NCI-H1105 treated with DMSO at 0.1 percent for 48 hours (cell line): ENCODE results near the gene STING1.
"Not testable (repeated sequence)": the region's sequence is repeated elsewhere in the genome, so short reads cannot be mapped to it uniquely, and the experiment has no call there.

Experiments used
- DNase-seq: peaks from one replicate; lab custom pipeline; 2025; lab: John Stamatoyannopoulos, UW

STING1 gene

DNA sequence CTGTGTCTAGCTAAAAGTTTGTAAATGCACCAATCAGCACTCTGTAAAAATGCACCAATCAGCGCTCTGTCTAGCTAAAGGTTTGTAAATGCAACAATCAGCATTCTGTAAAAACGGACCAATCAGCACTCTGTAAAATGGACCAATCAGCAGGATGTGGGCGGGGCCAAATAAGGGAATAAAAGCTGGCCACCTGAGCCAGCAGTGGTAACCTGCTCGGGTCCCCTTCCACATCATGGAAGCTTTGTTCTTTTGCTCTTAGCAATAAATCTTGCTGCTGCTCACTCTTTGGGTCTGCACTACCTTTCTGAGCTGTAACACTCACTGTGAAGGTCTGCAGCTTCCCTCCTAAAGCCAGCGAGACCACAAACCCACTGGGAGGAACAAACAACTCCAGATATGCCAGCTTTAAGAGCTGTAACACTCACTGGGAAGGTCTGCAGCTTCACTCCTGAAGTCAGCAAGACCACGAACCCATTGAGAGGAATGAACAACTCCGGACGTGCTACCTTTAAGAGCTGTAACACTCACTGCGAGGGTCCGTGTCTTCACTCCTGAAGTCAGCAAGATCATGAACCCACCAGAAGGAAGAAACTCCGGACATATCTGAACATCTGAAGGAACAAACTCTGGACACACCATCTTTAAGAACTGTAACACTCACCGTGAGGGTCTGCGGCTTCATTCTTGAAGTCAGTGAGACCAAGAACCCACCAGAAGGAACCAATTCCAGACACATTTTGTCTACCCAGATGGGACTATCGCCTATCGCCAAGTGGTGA, 20.7 kb upstream of the STING1 start:
- DNase-seq, result not testable (repeated sequence)

DNA sequence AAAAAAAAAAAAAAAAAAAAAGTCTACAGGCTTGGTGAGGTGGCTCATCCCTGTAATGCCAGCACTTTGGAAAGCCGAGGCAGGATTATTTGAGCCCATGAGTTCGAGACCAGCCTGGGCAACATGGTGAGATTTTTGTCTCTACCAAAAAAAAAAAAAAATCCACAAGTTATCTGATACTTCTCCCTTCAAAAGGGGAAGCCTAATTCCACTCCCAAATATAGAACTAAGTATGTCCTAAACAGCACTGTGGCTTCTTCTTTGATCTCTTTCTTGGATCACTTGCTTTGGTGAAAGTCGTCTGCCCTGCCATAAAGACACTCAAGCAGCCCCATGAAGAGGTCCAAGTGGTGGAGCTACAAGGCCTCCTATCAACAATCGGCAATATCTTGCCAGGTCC, 18.8 kb upstream of the STING1 start:
- no peak for DNase-seq

DNA sequence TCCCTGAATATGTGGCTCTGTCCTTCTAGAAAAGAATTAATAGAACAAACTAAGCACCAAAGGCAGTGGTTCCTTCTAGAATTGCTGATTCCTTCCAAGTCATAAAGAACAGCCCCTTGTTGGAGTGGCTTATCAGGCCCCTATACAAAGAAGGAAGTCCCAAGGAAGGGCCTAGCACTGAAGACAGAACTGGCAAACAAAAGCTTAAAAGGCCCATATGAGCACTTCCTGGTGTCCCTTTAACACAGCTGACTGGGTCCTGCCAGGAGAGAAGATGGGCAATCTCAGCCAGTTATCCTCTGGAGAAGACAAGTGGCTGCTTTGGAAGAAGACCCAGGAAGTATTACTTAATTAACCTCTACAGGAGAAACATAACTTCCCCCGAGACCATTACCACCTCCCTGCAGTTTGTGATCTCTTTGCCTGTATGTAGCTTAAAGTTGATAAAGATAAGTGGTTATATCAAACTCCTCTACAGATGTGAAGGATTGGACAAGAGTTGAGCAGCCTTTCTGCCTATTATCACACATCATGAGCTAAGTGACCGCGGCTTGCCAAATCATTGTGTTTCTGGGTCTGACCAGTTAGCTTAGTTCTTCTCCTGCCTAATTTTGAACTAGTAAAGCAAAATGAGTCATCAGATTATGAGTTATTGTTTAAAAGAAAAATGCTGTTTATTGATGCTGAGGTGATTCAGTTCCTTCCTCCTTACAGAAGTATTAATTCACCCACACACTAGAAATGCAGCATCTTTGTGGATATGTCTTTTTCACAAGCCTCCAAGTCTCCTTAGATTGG, 13.3 kb upstream of the STING1 start:
- DNase-seq, result no peak

DNA sequence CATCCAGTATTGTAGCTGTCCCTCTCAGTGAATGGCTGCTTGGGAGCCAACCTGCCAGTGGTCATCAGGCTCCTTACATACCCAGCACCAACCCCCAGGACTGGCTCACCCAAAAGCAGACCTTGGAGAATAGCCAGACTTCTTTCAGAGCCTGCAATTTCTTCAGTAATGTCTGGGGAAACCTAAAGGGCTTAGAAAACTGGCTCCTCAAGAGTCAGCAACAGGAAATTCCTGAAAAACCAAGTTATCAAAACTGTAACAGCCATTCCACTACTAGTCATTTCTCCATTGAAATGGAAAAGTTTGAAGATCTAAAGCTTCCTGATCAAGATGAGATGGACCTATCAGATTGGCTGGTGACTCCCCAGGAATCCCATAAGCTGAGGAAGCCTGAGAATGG, 12.3 kb upstream of the STING1 start:
- DNase-seq, result no peak

DNA sequence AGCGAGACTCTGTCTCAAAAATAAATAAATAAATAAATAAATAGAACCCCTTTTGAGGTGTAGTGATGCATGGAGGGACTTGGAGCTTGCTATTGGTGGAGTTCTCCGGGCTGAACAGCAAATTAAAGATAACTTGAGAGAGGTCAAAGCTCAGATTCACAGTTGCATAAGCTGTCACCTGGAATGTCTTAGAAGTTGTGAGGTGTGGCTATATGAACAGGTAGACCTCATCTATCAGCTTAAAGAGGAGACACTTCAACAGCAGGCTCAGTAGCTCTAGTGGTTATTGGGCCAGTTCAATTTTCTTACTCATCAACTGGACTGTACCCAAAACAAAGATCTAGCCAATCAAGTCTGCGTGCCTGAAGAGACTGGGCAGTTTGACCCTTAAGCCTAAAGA, 11.7 kb upstream of the STING1 start:
- DNase-seq, result no peak

DNA sequence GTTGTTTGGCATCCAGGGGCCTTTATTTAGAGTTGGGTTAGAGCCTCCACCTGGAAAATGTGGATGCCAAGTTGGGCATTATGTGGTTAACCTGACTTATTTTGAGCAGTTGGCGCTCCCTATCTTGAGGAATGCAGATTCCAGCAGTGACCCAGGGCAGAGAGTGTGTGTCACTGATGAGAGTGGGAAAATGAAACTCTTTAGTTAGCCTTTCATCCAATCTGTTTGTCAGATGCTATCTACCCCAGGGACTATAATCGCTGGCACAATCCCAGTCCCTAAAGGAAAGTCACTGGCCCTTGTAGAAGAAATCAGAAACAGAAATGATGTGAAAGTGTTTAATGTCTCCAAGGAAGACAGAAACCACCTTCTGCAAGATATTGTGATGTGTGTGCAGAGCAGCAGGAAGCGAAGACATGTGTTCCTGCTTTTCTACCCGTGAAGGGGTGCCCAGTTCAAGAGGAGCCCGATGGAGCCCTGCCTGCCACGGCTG, 10.2 kb upstream of the STING1 start:
- no peak for DNase-seq

DNA sequence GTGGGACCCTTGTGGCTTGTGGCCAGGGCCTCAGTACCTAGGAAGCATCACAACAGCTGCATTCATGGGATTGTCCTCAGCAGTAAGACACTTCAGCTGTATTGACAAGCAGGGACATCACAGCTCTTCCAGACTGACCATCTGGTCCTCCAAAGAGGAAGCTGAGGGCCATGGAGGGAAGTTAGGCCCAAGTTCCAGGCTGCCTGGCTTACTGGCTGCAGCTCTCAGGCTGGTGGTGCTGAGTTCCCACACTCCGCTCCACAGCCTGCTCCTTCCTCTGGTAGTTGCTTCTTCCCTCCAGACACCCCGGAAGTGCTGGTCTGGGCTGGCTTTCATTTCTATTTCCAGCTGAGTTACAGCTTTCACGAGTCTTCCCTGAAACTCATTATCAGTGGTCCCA, 5.7 kb upstream of the STING1 start:
- no peak for DNase-seq

DNA sequence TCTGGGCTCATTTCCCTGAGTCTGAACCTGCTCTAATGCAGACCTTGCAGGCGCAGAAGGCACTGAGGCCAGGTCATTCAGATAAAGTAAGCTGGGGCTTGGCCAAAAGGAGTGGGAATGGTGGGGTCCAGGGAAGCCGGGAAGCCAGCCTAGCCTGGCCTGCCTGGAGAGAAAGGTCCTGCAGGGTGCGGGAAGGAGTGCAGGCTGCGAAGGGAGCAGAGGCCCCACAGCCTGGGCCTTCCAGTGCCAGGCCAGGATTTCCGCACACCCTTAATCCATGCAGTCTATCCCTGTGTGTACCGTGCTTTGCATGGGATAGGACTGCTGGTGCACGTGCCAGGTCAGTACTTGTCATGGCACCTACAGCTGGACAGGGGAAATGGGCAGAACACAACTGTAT, 3.6 kb upstream of the STING1 start:
- DNase-seq, result no peak

DNA sequence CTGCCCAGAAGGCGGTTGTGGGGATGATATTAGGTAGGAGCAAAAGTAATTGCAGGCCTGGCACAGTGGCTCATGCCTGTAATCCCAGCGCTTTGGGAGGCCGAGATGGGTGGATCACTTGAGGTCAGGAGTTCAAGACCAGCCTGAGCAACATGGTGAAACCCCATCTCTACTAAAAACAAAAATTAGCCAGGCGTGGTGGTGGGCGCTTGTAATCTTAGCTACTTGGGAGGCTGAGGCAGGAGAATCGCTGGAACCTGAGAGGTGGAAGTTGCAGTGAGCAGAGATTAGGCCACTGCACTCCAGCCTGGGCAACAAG, 291 bp upstream of the STING1 start:
- DNase-seq, result not testable (repeated sequence)

DNA sequence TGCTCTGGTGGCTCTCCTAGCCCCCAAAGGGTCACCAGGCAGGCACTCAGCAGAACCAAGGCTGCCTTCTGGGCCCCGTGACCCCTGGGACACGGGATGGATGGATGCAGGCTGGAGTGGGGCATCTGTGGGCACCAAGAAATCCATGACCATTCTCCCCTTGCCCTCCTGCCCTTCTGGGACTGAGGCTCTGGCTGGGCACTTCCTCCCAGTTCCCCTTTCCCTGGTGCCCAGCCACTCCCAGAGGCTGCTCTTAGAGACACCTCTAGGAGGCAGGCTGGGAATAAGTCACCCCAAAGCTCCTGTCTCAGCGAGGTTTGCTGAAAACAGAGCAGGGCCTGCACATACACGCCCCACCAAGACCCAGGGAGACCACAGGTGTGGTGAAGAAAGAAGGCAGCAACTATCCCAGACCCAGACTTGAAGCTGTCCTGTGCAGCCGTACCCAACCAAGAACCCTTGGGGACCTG, 943 bp downstream of the STING1 start:
- DNase-seq, result no peak

DNA sequence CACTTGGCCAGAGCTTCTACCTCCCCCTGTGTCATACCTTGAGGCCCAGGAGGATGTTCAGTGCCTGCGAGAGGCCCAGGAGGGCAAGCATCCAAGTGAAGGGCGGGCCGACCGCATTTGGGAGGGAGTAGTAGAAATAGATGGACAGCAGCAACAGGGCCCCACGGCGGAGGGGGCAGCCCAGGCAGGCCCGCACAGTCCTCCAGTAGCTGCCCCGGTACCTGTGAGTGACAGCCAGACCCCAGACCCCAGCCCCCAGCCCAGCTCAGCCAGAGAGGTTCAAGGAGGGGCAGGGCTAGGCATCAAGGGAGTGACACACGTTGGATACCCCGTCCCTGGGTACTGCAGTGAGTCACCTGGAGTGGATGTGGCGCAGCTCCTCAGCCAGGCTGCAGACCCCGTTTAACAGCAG, 1.4 kb downstream of the STING1 start:
- no peak for DNase-seq

DNA sequence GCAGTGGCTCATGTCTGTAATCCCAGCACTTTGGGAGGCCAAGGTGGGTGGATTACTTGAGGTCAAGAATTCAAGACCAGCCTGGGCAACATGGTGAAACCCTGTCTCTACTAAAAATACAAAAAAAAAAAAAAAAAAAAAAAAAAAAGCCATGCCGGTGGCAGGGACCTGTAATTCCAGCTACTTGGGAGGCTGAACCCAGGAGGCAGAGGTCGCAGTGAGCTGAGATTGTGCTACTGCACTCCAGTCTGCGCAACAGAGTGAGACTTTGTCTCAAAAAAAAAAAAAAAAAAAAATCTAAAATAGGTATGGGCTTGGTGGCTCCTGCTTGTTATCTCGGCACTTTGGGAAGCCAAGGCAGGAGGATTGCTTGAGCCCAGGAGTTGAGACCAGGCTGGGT, 2.8 kb downstream of the STING1 start:
- not testable (repeated sequence) for DNase-seq

DNA sequence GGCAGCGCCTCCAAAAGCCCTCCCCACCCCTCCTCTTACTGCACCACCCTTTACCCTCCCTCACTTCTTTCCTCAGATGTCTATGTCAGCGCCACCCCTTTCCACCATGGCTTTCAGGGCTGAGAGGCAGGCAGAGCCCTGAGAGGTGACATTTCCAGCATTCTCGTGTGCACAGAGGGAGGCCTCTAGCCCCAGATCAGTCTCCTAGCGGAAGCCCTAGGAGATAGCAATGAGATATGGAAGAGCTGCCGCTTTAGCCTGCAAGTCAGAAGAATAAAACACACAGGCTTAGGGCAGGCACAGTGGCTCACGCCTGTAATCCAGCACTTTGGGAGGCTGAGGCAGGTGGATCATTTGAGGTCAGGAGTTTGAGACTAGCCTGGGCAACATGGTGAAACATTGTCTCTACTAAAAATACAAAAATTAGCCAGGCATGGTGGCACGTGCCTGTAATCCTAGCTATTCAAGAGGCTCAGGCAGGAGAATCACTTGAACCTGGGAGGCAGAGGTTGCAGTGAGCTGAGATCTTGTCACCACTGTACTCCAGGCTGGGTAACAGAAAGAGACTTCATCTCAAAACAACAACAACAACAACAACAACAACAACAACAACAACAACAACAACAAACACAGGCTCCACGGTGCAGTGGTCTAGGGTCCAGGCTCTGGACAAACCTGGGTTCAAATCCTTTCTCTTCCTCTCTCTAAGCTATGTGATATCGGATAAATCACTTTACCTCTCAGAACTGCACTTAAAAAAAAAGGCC, 3.7 kb downstream of the STING1 start:
- DNase-seq, result not testable (repeated sequence)

DNA sequence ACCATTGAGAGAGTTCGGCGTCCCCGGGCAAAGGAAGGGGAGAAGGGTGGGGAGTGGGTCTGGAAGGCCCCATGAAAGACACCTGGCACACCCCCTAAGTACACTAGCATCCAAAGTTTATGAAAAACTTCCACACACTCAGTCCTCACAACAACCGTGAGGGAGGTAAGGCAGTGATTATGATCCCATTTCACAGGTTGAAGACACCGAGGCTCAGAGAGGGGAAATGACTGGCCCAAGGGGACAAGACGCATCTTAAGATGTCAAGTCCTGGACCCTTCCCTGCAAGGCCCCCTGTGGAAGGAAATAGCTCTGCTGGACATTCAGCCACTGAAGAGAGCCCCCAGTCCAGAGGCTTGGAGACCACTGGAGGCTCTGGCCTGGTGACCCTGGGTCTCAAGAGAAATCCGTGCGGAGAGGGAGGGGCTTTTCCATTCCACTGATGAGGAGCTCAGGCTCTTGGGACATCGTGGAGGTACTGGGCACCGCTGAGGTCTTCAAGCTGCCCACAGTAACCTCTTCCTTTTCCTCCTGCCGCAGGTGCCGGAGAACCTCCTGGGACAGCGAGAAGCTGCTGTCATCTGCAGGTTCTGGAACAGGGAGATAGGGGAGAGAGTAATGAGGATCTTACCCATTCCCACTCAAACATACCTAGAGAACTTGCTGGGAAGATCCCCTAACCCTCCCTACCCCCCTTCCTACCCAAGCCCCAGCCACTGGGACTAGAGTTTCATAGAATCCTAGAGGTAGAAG, 6.5 kb downstream of the STING1 start:
- no peak for DNase-seq

DNA sequence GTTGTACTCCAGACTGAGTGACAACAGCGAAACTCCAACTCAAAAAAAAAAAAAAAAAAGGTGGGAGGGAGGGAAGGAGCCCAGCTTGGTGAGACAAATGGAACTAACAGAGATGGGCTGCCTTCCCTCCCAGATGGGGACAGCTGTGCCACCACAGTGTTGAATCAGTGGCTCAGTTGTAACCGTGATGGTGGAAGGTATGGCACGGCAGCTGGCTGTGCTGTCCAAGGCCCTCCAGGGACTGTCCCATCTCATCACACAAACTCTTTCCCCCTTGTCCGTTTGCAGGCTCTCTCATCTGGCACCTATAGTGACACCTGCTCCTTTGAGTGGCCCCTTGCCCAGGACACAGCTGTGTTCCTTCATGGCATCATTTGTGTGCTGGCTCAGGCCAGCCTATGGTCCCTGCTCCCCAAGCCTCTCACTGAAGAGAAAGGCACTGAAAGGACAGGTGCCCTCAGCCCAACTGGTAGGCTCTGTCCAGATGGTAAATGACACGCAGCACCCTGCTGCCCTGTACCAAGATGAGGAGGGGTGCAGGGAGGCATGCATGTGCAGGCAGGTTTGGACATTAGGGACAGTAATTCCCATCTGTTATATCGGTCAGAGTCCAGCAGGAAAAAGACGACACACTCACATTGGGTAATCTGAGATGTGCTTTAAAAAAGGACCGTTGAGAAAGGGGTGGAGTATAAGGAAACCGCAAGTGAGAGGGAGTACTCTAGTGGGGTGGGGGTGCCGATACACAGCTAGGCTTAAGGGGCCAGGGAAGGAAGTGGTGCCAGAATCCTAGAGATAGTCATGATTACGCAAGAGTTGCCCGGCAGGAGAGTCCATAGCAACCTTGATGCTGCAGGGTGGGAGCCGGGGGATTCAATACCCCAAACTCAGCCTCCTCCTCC, 7.4 kb downstream of the STING1 start:
- DNase-seq, result no peak

DNA sequence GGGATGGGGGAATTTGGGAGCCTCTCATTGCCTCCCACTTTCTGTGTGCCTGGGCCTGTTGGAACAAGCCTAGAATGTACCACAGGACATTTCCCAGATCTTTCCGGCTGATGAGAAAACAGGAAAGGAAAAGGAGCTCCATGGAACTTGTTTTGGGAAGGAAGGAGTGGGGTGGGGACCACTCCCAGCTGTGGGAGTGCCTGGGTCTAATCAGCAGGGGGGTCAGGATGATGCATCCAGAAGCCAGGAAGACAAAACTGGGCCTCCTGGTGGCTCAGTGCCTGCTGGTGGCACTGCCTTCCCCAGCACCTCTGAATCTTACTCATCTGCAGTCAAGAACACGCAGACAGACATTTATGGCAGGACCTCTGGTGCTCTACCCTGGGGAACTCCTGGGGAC, 9.0 kb downstream of the STING1 start:
- DNase-seq, result no peak

DNA sequence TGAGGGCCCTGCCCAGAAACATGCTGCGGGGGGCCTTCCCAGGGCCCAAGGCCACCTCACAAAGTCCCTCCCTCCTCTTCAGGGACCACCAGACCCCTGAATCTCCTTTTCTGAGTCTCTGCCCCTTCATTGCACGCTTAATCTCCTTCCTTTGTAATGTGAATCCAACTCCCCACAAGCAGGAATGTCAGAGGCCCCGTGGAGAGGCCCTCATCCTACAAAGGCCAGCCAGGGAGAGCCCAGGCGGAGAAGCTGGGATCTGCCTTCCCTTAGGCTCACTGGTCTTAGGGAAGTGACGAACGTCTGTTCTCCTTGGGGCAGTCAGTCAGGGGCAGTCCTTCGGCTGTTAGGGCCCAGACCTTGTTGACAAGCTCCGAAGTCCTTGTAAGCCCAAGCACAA, 9.5 kb downstream of the STING1 start:
- DNase-seq, result no peak

DNA sequence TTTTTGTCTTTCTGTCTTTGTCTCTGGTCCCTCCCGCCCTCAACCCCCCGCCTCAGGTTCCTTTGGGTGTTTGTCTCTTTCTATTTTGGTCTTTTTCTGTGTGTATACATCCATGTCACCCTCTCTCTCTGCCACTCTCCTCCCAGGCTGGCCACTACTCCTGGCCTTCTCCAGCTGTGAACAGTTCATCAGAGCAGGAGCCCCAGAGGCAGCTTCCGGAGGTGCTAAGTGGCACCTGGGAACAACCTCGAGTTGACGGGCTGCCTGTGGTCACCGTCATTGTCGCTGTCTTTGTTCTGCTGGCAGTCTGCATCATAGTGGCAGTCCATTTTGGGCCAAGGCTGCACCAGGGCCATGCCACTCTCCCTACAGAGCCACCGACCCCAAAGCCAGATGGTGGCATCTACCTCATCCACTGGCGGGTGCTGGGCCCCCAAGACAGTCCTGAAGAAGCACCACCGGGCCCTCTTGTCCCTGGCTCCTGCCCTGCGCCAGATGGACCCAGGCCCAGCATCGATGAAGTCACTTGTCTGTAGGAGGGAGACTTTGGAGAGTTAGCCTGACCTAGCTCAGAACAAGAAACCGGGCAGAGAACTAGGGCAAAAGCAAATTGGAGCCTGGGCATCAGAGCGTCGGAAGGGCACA, 10.1 kb downstream of the STING1 start:
- no peak for DNase-seq

DNA sequence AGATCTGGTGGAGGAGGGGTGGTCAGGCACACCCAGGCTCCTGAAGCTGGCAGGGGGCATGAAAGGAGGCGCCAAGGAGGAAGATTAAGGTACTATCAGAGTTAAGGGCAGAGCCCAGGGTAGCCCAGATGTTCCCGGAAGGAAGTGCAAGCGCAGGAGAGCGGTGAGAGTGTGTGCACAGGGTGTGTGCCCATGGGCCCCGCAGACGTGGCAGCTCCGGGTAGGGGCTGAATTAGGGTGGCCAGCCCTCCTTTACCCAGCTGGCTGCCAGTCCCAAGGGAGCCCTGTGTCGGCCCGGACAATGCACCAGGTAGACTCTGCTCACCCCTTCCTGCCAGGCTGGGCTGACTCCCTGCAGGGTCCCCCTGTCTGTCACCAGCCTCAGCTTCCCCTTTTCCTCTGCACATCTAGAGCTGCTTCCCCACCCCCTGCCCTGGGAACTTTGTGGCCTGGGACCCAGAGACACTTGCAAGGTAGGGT, 11.7 kb downstream of the STING1 start, which contains the start of gene SMIM33:
Gene SMIM33 (plus strand): TSS at position 184 of the 480 bp plus-strand sequence. CDS start 118 bp downstream, at position 302.
- DNase-seq, result no peak

DNA sequence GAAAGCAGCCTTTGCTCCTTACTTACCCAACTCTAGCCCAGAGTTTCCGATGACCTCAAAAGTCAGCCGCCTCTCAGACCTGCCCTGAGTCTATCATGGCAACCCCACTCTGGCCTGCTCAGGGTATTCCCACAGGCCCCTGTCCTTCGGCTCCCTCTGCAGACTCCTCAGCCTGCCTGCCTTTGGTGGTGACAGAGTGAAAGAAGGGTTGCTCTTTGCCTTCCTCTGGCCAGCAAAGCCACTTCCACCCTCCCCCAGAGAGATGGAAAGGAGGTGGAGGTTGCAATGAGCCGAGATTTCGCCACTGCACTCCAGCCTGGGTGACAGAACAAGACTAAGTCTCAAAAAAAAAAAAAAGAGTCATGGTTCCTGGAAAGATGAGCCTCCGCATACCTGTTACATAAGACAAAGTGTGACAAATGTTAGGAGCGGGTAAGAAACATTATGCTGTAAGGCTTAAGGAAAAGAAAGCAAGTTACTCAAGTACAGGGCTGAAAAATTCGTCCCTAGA, 14.1 kb downstream of the STING1 start:
- DNase-seq, result no peak
